ENCODE data around the gene FER.

DNA sequence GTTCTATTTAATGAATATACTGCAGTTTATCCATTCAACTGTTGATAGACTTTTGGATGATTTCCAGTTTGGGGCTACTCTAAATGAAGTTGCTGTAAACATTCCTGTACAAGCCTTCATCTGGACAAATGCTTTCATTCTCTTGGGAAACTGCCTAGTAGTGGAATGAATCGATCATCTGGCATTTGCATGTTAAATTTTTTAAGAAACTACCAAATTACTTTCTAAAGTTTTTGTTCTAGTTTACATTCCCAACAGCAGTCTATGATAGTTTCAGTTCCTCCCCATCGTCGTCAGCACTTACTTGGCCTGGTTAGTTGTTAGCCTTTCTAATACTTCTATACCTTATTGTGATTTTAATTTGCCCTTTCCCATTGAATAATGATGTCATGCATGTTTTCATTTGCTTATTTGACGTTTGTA is 306.3 kb downstream of the FER start:
- TF ChIP-seq SRF (IDR thresholded peaks at IDR 0.05; ENCODE audit: low read depth in 2 of 2, low read length in 2 of 2), result no peak
- TF ChIP-seq ATF7 (IDR thresholded peaks at IDR 0.05; ENCODE audit: low read depth), result peak; percentile 98
- TF ChIP-seq EP300 (IDR thresholded peaks at IDR 0.05; ENCODE audit: borderline replicate concordance in 1 of 2, control insufficient read depth in 1 of 2, low read depth in 2 of 2, low read length in 2 of 2), result peak; percentile 41 to 86; a peak in 3 of 4 replicates
- TF ChIP-seq, protein P1, sequence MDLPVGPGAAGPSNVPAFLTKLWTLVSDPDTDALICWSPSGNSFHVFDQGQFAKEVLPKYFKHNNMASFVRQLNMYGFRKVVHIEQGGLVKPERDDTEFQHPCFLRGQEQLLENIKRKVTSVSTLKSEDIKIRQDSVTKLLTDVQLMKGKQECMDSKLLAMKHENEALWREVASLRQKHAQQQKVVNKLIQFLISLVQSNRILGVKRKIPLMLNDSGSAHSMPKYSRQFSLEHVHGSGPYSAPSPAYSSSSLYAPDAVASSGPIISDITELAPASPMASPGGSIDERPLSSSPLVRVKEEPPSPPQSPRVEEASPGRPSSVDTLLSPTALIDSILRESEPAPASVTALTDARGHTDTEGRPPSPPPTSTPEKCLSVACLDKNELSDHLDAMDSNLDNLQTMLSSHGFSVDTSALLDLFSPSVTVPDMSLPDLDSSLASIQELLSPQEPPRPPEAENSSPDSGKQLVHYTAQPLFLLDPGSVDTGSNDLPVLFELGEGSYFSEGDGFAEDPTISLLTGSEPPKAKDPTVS (IDR thresholded peaks at IDR 0.05; ENCODE audit: low read depth, low read length), result no peak
- no peak for TF ChIP-seq POLR2A (IDR thresholded peaks at IDR 0.05; ENCODE audit: low read depth, low read length)
- TF ChIP-seq HDAC2 (IDR thresholded peaks at IDR 0.05), result no peak
- TF ChIP-seq, protein P2, sequence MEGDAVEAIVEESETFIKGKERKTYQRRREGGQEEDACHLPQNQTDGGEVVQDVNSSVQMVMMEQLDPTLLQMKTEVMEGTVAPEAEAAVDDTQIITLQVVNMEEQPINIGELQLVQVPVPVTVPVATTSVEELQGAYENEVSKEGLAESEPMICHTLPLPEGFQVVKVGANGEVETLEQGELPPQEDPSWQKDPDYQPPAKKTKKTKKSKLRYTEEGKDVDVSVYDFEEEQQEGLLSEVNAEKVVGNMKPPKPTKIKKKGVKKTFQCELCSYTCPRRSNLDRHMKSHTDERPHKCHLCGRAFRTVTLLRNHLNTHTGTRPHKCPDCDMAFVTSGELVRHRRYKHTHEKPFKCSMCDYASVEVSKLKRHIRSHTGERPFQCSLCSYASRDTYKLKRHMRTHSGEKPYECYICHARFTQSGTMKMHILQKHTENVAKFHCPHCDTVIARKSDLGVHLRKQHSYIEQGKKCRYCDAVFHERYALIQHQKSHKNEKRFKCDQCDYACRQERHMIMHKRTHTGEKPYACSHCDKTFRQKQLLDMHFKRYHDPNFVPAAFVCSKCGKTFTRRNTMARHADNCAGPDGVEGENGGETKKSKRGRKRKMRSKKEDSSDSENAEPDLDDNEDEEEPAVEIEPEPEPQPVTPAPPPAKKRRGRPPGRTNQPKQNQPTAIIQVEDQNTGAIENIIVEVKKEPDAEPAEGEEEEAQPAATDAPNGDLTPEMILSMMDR (IDR thresholded peaks at IDR 0.05 in 2 of 3, conservative IDR thresholded peaks at IDR 0.05 in 1 of 3; ENCODE audit: control insufficient read depth in 2 of 3, extremely low read depth in 1 of 3, insufficient read depth in 1 of 3, low read depth in 3 of 3, low read length in 3 of 3), result no peak
